ENCODE measurements around the gene RASA4.
"Not testable (repeated sequence)": the region's sequence is repeated elsewhere in the genome, so short reads cannot be mapped to it uniquely, and the experiment has no call there.

GRCh38 chr7:102531583-102531982, 85.0 kb downstream of the RASA4 start:
- TF ChIP-seq YY1 (IDR thresholded peaks at IDR 0.05; ENCODE audit: insufficient read depth, insufficient read length); ZNF274 (IDR thresholded peaks at IDR 0.05; ENCODE audit: low read depth, low read length): not testable (repeated sequence)
